Esophagus muscularis mucosa (tissue), 3 donors: ENCODE measurements around the gene NEU1.

Source experiments
- CTCF ChIP-seq, 3 experiments: fragments of 200-600 bp in 2 of 3; fragments of 450-650 bp in 1 of 3; sonication (generic) in 2 of 3; IDR thresholded peaks; one replicate each; pipeline ENCODE4 v1.5.1; 2017 to 2019; ENCODE audit warnings: antibody characterized with exemption in 3 of 3, mild to moderate bottlenecking in 2 of 3, moderate library complexity in 1 of 3
- POLR2AphosphoS5 ChIP-seq, 2 donors: sonication (generic); formaldehyde crosslinking; IDR thresholded peaks; one replicate each; pipeline ENCODE4 v1.6.1; 2017; ENCODE audit warnings: antibody characterized with exemption in 2 of 2

DNA sequence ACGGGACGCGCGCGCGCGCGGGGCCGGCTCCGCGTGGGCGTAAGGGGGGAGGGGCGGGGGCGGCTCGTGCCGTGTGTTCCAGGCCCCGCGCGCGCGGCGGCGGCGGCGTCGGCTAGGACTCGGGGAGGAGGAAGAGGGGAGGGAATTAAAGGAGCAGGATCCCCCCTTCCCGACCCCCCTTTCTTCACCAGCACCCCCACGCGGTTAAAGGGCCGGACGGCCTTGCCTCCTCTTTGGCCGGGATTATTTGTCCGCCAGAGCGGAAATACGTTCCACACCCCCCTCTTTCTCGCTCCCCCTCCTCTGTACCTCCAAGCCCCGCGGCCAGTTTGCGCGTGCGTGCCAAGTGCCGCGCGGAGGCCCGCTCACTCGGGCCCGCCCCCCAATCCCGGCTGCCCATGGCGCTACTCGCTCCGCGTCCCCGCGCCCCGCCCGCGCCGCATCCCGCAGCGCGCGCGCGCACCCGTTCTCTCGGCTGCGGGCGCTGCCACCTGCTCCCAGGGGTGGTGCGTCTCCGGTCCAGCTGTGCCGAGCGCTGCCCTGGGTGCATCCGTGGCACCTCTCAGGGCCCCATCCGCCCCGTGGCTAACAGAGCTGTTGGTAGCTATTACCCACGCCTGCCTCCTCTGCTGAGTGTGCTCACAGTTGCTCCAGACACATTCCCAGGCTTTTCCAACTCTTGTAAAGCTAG, 39.5 kb upstream of the NEU1 start, which contains the start of gene ZBTB12:
- TF ChIP-seq CTCF (IDR thresholded peaks at IDR 0.05), result no peak
- peak; percentile 68 to 84 for TF ChIP-seq POLR2AphosphoS5 (IDR thresholded peaks at IDR 0.05)
